ENCODE measurements around the gene SIGLECL1.

Gene SIGLECL1

DNA sequence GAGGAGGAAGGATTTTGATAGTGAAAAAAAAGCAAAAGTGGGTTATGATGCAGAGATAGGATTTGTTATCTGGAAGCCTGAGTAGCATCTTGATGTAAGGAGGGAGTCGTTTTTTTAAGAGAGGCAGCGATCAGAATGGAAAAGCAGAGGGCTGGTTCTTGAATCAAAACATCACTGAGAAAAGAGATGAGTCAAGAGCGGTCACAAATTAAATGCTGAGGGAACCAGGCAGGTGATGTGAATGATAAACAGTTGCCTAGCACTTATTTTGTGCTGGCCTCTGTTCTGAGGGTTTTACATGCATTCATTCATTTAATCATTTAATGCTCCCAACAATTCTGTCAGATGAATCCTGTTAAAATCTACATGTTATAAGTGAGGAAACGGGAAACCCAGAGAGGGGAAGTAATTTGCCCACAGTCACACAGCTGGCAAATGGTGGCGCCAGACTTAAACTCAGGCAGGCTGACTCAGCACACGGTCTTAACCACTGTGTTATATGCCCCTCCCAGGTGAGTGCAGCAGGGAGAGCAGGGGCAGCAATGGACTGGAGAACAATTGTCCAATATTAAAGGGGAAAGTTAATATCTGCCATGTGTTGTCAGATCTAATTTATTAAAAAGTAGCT, 21.4 kb downstream of the SIGLECL1 start:
- Mint-ChIP-seq H3K9me3 (peaks cover 3% of the 10 kb centered on the region), H3K27me3 (peaks cover 32% of the 10 kb centered on the region), H3K4me3 (no peak overlapping the region), H3K36me3 (no peaks in the 10 kb centered on the region), H3K27ac (no peak overlapping the region), H3K4me1 (no peaks in the 10 kb centered on the region)
- no peak for ATAC-seq

DNA sequence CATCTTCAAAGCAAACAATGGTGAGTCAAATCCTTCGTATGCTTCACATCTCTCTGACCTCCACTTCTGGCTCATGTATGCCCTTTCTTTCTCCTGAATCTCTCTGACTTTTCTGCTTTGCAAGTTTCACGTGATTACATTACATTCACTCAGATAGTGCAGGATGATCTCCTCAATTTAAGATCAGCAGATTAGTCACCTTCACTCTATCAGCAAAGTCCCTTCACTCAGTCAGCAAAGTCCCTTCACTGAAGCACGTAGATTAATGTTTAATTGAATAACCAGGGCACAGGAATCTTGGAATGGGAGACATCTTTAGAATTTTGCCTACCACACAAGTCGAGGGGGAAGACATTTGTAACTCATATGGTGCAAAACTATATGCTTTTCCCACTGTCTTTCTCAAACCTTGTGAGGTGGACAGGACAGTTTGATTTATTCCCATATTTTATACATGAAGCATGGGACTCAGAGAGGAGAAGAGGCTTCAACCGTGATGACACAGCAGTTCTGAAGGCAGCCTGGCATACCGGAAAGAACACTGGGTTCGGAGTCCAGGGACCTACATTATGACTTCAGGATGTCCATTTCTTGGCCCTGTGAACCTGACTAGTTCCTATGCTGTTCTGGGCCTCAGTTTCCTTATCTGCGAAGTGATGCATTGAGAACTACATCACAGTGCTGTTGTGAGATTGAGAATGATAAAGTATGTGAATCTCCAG, 23.3 kb downstream of the SIGLECL1 start:
- ATAC-seq = no peak
- Mint-ChIP-seq H3K4me1 (no peaks in the 10 kb centered on the region), H3K27ac (no peak overlapping the region), H3K36me3 (no peaks in the 10 kb centered on the region), H3K4me3 (no peak overlapping the region), H3K27me3 (peaks cover 40% of the 10 kb centered on the region), H3K9me3 (peaks cover 6% of the 10 kb centered on the region)

GRCh38 chr19:51277112-51277511, 26.2 kb downstream of the SIGLECL1 start:
- no peak overlapping the region for H3K27ac Mint-ChIP-seq
- no peaks in the 10 kb centered on the region for H3K4me1 Mint-ChIP-seq
- H3K36me3 Mint-ChIP-seq = no peaks in the 10 kb centered on the region
- no peak for ATAC-seq
- H3K4me3 Mint-ChIP-seq = no peak overlapping the region
- H3K9me3 Mint-ChIP-seq = peaks cover 12% of the 10 kb centered on the region
- H3K27me3 Mint-ChIP-seq = peaks cover 26% of the 10 kb centered on the region

GRCh38 chr19:51282335-51282734, 31.5 kb downstream of the SIGLECL1 start:
- Mint-ChIP-seq H3K27me3 (peaks cover 15% of the 10 kb centered on the region), H3K4me1 (no peaks in the 10 kb centered on the region), H3K4me3 (no peak overlapping the region)

GRCh38 chr19:51285682-51286081, 34.8 kb downstream of the SIGLECL1 start:
- peaks cover 5% of the 10 kb centered on the region for H3K9me3 Mint-ChIP-seq
- H3K27me3 Mint-ChIP-seq = peaks cover 14% of the 10 kb centered on the region
- no peaks in the 10 kb centered on the region for H3K4me1 Mint-ChIP-seq
- H3K36me3 Mint-ChIP-seq = no peaks in the 10 kb centered on the region
- no peak overlapping the region for H3K4me3 Mint-ChIP-seq
- no peak for ATAC-seq
- no peak overlapping the region for H3K27ac Mint-ChIP-seq

More at GRCh38 chr19:51282335-51282734, 31.5 kb downstream of the SIGLECL1 start:
- Mint-ChIP-seq H3K27ac (no peak overlapping the region), H3K9me3 (peaks cover 9% of the 10 kb centered on the region), H3K36me3 (no peaks in the 10 kb centered on the region)
- no peak for ATAC-seq

- Mint-ChIP-seq H3K27me3 (peaks cover 45% of the 10 kb centered on the region), H3K9me3 (peaks cover 3% of the 10 kb centered on the region), H3K4me3 (no peak overlapping the region), H3K4me1 (no peaks in the 10 kb centered on the region), H3K36me3 (no peaks in the 10 kb centered on the region), H3K27ac (no peak overlapping the region)
- ATAC-seq = no peak
These were observed 38.8 kb downstream of the SIGLECL1 start for GRCh38 chr19:51289635-51290034.

- H3K4me1 Mint-ChIP-seq = no peaks in the 10 kb centered on the region
- peaks cover 72% of the 10 kb centered on the region for H3K27me3 Mint-ChIP-seq
- H3K27ac Mint-ChIP-seq = no peak overlapping the region
- H3K4me3 Mint-ChIP-seq = no peak overlapping the region
- no peaks in the 10 kb centered on the region for H3K36me3 Mint-ChIP-seq
- H3K9me3 Mint-ChIP-seq = peaks cover 3% of the 10 kb centered on the region
- no peak for ATAC-seq
These were observed 42.1 kb downstream of the SIGLECL1 start for GRCh38 chr19:51292971-51293370.

DNA sequence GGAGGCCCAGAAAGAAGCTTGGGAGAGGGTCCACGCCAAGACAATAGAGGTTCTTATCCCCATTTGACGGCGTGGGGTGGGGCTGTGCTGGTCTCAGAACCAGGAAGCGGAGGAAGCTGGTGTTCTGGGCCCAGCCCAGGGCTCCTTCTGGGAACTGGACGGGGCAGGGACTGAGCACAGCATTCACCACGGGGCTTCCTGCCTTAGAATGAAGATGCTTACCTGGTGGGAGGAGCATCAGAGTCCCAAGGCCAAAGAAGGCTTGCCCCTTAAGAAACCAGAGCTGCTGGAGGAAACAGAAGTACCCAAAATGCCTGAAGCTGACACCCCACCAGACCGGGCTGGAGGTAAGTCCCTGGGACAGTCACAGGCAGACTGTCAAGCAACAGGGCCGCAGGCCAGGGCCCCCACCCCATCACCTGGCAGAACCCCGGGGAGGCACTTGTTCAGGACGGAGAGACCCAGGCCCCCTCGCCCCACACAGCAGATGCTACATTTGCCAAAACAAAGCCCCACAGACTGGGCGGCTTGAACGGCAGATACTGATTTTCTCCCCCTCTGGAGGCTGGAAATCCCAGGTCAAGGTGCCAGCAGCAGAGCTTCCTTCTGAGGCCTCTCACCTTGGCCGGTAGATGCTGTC, 42.8 kb downstream of the SIGLECL1 start:
- Mint-ChIP-seq H3K36me3 (no peaks in the 10 kb centered on the region), H3K4me1 (no peaks in the 10 kb centered on the region), H3K27ac (no peak overlapping the region), H3K9me3 (peaks cover 3% of the 10 kb centered on the region), H3K27me3 (peaks cover 72% of the 10 kb centered on the region), H3K4me3 (no peak overlapping the region)
- no peak for ATAC-seq

GRCh38 chr19:51294211-51294976, 43.5 kb downstream of the SIGLECL1 start:
- Mint-ChIP-seq H3K4me3 (no peak overlapping the region), H3K27ac (no peak overlapping the region), H3K36me3 (no peaks in the 10 kb centered on the region), H3K4me1 (no peaks in the 10 kb centered on the region), H3K9me3 (peaks cover 3% of the 10 kb centered on the region), H3K27me3 (peaks cover 72% of the 10 kb centered on the region)
- ATAC-seq = no peak

DNA sequence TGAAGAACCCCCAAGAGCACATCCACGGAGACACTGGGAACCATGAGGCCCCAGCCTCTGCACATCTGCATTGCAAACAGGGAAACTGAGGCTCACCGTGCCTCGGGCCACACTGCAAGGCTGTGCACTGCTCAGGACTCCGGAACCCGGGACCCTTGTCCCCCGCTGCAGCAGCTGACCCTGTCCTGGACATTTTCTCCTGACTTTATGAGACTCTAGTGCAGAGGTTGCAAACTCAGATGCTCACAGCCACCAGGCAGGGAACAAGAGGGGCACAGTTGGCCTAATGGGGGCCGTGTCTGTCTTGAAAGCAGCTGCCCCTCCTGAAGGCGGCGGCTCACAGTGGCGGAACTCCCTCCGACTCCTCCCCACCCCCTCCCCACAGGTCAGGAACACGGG, 44.1 kb downstream of the SIGLECL1 start:
- no peak overlapping the region for H3K4me3 Mint-ChIP-seq
- no peak for ATAC-seq
- H3K36me3 Mint-ChIP-seq = no peaks in the 10 kb centered on the region
- no peaks in the 10 kb centered on the region for H3K4me1 Mint-ChIP-seq
- H3K27ac Mint-ChIP-seq = no peak overlapping the region
- H3K27me3 Mint-ChIP-seq = peaks cover 72% of the 10 kb centered on the region
- peaks cover 3% of the 10 kb centered on the region for H3K9me3 Mint-ChIP-seq

DNA sequence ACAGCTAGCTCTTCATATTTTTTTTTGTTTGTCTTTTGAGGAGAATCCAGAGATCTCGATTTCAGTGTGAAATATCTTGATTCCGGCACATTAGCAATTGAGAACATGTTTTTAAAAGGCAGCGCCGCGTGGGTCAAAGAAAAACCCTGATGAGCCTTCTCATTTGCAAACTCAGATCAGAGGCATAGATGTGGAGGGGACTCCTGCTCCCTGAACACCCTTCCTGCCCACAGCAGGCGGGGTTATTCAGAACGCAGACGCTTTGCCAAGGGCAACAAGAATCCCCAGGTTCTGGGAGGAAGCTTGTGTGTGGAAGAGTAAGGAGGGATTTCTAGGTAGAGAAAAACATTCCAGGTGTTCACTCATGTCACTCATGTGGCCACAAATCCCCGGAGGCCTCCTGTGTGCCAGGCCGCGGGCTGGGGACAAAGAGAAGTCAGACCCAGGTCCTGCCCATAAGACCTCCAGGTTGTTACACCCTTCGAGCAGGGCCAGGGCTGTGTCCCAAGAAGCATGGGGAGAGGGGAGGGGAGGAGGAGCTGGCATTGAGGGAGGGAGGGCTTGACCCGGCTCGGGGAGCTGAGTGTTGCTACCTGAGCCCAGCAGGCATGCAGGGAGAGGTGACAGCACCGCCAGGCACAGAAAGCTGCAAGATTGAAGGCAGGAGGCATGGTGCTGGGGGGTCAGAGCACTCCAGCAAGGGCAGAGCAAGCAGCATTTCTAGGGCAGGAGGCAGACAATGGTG, 44.7 kb downstream of the SIGLECL1 start:
- peaks cover 66% of the 10 kb centered on the region for H3K27me3 Mint-ChIP-seq

GRCh38 chr19:51296336-51297093, 45.6 kb downstream of the SIGLECL1 start:
- Mint-ChIP-seq H3K4me3 (no peak overlapping the region), H3K27ac (no peak overlapping the region), H3K36me3 (no peaks in the 10 kb centered on the region), H3K27me3 (peaks cover 63% of the 10 kb centered on the region), H3K4me1 (no peaks in the 10 kb centered on the region), H3K9me3 (no peaks in the 10 kb centered on the region)
- ATAC-seq = no peak

More for the DNA sequence above, 44.7 kb downstream of the SIGLECL1 start:
- no peaks in the 10 kb centered on the region for H3K9me3 Mint-ChIP-seq
- no peak overlapping the region for H3K27ac Mint-ChIP-seq
- H3K4me1 Mint-ChIP-seq = no peaks in the 10 kb centered on the region
- no peak for ATAC-seq
- H3K36me3 Mint-ChIP-seq = no peaks in the 10 kb centered on the region
- H3K4me3 Mint-ChIP-seq = no peak overlapping the region

DNA sequence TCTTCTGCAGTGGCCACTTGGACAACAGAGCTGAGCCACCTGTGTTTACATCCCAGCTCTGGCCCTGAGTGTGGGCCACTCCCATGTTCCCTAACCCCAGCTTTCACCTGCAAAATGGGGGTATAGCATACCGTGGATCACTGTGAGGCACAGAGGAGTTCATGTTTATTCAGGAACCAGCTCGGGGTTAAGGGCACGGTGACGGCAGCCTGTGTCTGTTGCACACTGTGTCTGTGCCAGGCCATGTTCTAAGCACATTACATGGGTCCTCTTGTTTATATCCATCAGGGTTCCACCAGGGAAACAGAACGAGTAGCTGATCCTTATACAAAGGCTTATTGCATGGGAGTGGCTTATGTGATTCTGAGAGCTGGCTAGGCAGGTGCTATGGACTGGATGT, 46.5 kb downstream of the SIGLECL1 start:
- Mint-ChIP-seq H3K9me3 (no peaks in the 10 kb centered on the region), H3K27me3 (peaks cover 59% of the 10 kb centered on the region), H3K4me3 (no peak overlapping the region), H3K27ac (no peak overlapping the region), H3K4me1 (no peaks in the 10 kb centered on the region), H3K36me3 (no peaks in the 10 kb centered on the region)
- ATAC-seq = no peak

- Mint-ChIP-seq H3K27ac (no peak overlapping the region), H3K4me1 (no peaks in the 10 kb centered on the region), H3K9me3 (peaks cover 9% of the 10 kb centered on the region), H3K4me3 (no peak overlapping the region), H3K27me3 (peaks cover 24% of the 10 kb centered on the region), H3K36me3 (no peaks in the 10 kb centered on the region)
- ATAC-seq = no peak
These were observed 50.4 kb downstream of the SIGLECL1 start for GRCh38 chr19:51301266-51301665.
